Measurements from ENCODE around the gene H2BK1.

The H2BK1 gene

DNA sequence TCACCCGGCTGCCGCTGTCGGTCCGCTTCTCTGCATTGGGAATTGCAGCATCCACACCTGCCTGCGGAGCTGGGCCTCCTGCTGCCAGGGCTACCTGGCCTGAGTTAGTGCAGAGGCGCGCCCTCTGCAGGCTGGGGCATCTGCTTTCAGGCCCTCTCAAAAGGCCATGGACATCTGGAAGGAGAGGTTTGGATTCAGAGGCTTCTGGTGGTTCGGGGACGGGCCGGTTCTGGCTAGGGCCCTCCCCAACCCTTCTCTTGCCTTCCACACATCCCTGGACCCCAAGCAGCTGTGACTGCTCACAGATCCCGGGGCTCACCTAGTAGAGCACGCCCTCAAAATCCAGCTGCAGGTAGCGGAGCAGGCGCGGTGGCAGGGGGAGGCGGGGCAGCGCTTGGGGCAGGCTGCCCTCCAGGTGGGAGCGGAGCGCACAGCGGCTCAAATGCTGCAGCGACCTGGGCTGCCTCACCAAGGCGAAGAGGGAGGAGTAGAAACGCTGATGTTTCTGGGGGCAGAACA, 34.4 kb downstream of the H2BK1 start:
- DNase-seq = no peak

DNA sequence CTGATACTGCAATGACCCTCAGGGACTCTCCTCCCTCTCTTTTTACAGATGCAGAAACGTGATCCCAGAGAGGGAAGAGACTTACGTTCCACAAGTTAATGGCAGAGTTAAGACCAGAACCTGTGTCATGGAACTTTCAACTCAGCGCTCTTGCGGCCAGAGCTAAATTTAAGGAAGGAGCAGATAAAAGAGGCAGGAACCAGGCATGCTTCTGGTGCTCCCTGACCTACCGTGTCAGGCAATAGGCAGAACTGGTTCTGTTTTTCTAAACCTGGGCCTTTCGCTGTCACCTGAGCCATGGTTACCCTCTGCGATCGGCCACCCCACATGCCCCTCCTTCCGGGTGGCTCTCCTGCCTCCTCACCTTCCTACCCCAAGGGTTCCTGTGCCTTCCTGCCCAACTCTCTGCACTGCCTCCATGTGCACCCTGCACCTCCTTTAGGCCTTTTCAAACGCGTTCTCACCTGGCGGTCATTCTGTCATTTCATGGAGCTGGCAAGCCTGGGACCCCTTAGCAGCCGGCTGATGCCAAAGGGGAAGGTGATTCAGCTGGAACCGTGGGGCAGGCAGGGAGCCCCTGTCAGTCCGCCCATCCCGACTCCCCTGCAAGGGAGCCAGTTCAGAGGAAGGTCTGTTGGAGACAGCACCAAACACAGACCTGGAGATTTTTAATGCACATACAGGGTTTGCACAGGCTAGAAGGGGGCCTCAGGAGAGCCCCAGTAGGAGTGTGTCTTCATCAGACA, 35.1 kb downstream of the H2BK1 start:
- DNase-seq = no peak

DNA sequence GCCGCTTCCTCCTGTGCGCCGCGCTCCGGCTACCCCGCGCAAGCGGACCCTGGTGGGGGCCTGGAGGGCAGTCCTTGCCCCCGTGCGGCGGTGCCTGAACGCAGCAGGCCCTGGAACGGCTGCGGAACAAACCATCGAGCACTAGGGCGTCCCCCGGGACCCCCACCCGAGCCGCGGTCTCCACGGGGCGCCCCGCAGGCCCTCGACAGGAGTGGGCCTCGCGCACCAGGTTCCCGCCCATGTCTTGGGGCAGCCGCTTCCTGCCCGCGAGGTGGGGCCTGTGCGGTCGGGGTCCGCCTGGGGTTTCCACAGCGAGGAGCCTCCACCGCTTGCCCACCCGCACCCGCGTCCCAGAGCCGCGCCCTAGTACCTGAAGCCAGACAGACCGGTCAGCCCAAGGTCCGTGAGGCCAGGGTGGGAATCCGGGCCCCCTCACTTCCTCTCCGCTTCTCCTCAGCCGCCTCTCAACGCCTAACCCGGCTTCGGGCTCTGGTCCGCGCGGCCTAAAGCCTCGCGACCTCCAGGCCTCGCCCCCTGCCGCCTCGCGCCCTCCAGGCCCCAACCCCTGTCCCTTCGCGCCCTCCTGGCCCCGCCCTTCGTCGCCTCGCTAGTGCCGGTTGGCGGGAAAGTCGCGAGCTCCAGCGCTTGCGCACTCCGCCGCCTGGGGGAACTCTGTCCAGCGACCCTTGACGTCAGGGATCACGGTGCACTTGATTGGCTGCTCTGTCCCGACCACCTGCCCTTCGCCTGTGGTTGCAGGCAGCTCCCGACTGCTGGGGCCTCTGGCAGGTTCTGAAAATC, 35.8 kb downstream of the H2BK1 start:
- no peak for DNase-seq

DNA sequence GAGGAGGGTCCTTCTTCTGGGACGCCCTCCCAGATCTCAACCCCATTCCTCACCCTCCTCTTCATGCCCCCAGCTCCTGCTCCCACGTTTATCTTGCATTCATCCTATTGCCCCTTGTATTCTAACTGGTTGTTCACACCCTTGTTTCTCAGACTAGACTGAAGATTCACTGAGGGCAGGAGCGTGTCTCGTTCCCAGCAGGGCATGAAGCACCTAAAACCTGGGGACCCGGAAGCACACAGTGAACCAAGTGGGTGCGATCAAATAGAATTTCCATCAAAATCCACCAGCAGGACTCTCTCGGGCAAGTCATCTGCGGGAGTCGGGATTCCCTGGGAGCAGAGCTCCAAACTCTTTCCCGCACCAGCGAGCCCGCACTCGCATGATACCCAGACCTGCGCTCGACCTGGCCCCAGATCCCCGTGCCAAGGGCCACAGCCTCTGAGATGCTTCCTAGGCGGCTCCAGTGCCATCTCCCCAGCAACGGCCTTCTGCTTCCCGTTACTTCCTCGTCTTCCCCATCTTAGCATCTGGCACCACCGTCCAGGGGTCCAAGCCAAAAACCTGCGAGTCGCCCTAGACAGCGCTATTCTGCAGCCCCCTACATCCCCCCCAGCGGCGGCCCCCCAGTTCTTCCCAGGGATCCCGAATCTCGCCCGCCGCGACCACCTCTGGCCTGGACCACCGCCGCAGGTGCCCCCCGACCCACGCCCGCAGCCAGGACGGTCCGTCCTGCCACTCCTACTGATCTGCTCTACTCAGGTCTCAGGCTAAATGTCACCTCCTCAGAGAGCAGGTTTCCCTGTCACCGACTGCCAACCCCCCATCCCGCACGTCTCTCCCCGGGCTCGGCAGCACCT, 36.7 kb downstream of the H2BK1 start:
- DNase-seq = no peak

DNA sequence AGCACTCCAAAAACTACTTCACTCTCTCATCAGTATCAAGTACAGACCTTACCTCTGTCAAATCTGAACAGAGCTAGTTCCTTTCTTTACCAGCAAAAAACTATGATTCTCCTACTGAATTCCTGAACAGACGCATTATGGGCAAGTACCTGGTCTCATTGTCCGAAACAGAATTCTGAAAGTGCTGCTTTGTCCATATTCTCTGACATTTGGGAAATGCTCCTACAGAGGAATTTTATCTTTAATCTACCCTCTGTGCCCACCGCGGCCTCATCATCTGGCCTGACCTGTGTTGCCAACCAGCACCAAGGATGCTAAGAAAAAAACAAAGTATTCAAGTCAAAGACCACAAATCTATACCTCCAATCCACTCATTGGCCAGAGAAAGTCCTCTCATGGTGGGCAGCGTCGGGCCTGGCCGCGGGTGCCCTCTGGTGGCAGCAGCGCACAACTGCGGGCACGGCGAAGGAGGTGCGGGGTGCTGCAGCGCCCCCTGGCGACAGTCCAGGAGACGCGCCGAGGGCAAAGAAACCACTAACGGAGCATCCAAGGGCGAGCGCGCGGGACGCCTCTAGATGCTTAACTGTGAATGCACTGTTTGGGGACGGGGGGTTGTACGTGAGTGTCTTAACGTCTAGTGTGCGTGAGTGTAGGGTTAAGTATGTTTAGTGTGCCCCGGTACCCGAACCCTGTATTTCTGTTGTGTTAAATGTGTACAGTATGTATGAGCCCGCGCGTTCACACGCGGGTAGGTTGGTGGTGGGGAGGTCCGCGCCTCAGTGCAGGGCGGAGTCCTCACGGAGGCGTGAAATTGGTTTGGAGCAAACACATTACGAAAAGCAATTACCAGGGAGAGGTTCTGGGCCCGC, 37.8 kb downstream of the H2BK1 start:
- DNase-seq = peak; percentile 69

DNA sequence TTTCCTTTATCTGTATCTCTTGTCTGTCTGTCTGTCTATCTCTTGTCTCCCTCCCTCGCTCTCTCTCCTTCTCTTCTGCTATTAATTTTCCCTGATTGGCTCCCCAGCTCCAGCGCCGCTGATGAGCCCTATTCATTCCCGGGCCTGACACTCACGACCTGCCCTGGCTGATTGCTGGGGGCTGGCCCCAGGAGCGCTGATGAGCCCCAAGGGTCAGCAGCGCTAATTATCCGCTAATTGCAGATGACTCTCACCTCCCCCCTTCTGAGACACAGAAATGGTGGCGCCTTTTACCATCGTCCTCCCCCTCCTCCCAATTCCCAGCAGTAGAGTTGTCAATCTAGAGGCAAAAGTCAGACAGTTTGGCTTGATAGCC, 41.5 kb downstream of the H2BK1 start:
- no peak for DNase-seq

DNA sequence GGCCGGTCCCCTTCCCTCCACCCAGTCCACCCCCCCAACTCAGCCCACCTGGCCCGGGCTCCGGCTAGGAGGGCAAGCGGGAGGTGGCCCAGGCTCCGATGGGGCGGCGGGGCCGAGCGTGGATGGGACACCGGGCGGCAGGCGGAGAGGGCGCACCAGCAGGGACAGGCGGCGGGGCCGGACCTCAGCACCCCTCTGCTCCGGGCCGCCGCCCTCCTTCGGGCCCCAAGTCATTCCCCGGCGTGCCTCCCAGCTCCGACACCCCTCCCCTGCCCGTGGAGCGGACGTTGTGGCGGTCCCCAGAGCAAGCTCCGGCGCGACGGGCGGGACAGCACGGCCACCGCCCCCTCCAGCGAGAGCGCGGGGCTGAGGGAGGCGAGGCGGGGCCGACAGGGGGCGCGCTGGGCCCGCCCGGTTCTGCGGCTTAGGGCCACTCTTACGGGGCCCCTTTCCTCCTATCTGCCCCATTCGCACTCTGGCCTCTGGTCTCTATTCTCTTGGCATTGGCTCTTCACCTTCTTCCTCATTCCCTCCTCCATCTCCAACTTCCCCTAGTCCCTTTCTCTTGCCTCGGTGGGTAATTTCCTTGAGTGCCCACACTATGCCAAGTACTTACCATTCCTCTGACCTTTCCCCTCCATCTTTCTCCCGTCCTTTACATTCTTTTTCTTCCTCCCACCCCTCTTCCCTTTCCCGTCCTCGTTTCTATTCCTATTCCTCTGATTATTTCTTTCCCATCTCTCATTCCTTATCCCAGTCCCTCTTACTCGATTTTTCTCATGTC, 42.1 kb downstream of the H2BK1 start:
- peak; percentile 41 for DNase-seq

DNA sequence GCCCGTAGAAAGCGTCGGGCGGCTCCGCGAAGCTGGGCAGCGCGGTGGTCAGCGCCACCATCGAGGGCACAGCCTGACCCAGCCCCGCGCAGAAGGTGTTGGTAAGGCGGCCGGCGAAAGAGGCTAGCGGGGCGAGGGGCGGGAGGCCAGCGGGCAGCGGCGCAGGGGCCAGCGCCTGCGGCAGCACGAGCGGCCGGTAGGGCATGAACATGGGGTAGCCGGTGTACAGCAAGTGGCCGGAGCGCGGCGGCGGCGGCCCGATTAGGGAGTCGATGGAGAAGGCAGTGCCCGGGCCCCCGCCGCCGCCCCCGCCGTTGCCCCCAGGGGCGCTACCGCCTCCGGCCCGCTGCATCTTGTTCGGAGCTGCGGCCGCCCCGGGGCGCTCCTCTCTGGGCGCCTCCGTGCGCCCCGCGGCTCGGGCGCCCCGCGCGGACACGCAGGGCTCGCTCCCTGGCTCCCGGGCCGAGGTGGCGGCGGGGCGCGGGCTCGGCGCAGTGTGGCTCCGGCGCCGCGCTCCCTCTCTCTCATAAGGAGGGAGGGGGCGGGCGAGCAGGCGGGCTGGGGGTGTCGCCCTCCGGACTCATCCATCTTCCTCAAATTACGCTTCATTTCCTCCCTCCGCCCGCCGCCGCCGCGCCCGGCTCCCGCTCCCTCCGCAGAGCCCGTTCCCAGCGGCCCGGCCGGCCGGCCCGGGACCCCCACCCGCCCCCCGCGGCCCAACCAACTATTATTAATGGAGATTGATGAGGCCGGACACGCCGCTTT, 42.9 kb downstream of the H2BK1 start, which contains the start of gene GBX1:
GBX1 (minus strand) TSS at position 498 of the 765 bp plus-strand sequence; CDS start at position 352, 146 bp downstream.
- DNase-seq = no peak

DNA sequence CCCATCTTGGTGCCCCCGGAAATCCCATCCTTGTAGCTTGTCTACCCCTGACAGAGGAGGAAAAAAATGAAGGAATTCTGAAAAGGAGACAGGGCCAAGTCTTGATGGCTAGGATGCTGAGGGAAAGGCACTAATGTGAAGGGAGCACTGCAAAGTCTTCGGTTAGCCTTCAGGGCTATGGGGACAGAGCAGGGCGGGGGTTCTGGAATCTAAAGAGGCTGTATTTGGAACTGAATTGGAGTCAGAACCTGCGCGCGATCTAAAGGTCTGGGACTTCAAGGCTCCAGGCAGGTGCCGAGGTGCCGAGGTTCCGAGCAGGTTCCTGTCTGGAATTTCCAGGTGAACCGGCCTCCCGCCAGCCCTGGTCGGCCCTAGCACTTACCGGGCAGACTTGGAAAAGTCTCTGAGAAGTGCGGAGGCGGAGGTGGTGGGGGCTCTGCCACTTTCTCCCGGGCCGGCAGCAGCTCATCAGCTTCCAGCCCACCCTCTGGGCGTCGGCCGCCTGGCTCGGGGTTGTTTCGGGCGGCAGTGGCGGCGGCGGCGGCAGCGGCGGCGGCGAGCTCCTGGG, 43.6 kb downstream of the H2BK1 start:
- no peak for DNase-seq

DNA sequence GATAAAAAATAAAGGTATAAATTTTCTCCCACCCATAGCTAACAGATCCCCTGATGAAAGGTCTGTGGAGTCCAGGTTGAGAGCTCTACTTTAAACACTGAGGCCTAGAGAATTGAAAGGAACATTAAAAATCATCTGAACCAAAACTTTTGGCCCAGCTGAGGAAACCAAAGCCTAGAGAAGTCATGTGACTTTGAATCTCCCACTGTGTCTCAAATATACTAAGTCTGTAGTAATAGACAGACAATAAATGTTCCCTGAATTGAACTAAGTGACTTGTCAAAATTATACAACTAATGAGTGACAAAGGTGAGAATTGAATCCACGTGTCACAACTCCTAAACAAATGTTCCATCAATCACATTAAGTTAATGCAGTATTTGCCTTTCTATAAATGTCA, 48.5 kb downstream of the H2BK1 start:
- DNase-seq = no peak
